ENCODE results near the gene NEO1. TPM values are rescaled to one million over a fixed set of nuclear protein-coding genes. Genes with fewer than 3 reads are reported as not detected.

Gene NEO1
- total RNA-seq, 4 donors from 2014 or later: 27.1 to 39.6 (median 28.8) TPM

DNA sequence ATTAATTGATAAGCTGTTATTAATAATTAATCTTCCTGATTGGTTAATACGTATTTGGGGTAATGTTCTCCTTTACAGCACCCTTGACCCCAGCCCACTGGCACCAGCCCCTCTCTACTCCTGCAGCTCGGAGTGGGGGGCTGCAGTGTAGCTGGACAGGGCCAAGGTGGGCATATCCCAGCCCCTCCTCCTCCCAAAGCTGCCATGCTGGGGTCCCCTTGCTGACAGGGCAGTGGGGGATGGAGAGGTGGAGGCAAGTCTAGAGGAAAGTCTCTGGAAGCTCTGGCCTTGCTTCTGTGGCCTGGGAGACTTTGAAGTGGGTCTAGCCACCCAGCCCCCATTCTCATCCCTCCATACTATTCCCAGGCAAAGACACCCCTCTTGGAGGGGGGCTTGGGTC, 280.7 kb downstream of the NEO1 start:
- TF ChIP-seq, protein P1, sequence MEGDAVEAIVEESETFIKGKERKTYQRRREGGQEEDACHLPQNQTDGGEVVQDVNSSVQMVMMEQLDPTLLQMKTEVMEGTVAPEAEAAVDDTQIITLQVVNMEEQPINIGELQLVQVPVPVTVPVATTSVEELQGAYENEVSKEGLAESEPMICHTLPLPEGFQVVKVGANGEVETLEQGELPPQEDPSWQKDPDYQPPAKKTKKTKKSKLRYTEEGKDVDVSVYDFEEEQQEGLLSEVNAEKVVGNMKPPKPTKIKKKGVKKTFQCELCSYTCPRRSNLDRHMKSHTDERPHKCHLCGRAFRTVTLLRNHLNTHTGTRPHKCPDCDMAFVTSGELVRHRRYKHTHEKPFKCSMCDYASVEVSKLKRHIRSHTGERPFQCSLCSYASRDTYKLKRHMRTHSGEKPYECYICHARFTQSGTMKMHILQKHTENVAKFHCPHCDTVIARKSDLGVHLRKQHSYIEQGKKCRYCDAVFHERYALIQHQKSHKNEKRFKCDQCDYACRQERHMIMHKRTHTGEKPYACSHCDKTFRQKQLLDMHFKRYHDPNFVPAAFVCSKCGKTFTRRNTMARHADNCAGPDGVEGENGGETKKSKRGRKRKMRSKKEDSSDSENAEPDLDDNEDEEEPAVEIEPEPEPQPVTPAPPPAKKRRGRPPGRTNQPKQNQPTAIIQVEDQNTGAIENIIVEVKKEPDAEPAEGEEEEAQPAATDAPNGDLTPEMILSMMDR (IDR thresholded peaks at IDR 0.05): no peak
- TF ChIP-seq POLR2A (IDR thresholded peaks at IDR 0.05): no peak
- H3K36me3 ChIP-seq: no peaks in the 10 kb centered on the region
- no peaks in the 10 kb centered on the region for H3K9me3 ChIP-seq
- intact Hi-C loops (cut with DNase I): no loop called here
- no peak for DNase-seq
- no peak overlapping the region for H3K4me3 ChIP-seq (replicated peaks in 1 of 3)
- H3K4me1 ChIP-seq: peaks cover 0 to 8% of the 10 kb centered on the region in 2 donors
- H3K27me3 ChIP-seq: no peaks in the 10 kb centered on the region
- WGBS, 2 donors: 92 to 93% methylated on average over 2 of the region's 2 CpGs
- H3K27ac ChIP-seq: no peak overlapping the region

DNA sequence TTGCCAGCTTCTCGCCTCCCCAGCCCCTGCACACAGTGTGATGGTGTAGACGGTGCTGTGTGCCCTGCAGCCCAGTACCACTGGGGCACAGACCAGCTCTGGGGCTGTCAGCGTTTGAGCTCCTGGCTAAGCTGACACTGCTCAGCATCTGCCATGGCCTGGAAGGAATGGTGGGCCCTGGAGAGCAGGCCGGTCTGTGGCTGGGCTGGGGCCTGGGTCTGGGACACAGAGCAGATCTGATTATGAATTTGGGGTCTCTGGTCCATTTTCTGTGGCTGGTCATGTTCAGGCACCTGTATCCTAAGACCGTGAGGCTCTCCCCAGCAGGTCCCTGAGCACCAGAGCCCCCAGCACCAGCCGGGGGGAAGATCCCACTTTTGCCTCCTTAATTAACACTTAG, 281.8 kb downstream of the NEO1 start:
- Histone ChIP-seq H3K27ac (no peak overlapping the region), H3K9me3 (no peaks in the 10 kb centered on the region), H3K4me3 (replicated peaks in 1 of 3) (no peak overlapping the region), H3K4me1 (peaks cover 0 to 5% of the 10 kb centered on the region in 2 donors), H3K27me3 (no peaks in the 10 kb centered on the region), H3K36me3 (no peaks in the 10 kb centered on the region)
- TF ChIP-seq POLR2A (IDR thresholded peaks at IDR 0.05): no peak
- TF ChIP-seq, protein P1 (IDR thresholded peaks at IDR 0.05): no peak
- intact Hi-C loops (cut with DNase I): no loop called here
- no peak for DNase-seq
- WGBS, 2 donors: 93 to 96% methylated on average over 3 to 4 of the region's 6 CpGs

DNA sequence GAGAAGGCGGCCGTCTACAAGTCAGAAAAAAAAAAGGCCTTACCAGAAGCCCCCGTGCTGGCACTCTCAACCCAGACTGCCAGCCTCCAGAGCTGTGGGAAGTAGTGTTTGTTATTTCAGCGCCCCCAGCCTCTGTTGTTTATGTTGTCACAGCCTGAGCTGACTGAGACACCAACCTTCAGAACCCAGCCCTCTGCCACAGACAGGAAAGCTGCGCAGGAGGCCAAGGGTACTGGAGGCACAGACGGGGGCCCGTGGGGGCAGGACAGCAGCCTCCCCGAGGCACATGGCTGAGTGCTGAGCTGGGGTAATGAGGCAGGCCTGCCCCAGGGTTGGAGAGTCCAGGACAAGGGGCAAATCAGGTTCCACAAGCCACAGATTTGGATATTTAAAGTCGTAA, 282.8 kb downstream of the NEO1 start:
- 42 to 49% methylated on average over 7 to 9 of the region's 9 CpGs for WGBS, 2 donors
- no peak overlapping the region for H3K27ac ChIP-seq
- no peaks in the 10 kb centered on the region for H3K27me3 ChIP-seq
- H3K9me3 ChIP-seq: no peaks in the 10 kb centered on the region
- no peak overlapping the region for H3K4me3 ChIP-seq (replicated peaks in 1 of 3)
- intact Hi-C loops (cut with DNase I): no loop called here
- TF ChIP-seq, protein P1 (IDR thresholded peaks at IDR 0.05): no peak
- no peak for TF ChIP-seq POLR2A (IDR thresholded peaks at IDR 0.05)
- no peaks in the 10 kb centered on the region for H3K4me1 ChIP-seq
- no peaks in the 10 kb centered on the region for H3K36me3 ChIP-seq
- DNase-seq: no peak

DNA sequence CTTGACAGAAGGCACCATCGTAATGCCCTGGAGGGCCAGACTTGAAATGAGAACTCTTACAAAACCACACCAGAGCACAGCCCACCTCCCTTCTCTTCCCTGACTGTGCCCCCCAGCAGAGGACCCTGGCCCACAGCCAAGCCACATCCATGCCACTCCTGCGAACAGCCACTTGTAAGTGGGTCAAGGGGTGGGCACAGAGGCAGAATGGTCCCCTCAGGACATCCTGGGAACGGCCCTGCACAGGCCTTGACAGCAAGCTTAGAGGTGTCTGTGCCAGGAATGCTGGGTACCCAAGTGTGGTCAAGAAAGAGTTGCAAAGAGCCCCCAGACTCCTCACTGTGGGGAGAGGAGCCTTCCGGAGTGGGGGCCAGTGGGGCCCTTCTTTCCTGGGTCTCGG, 283.2 kb downstream of the NEO1 start:
- Histone ChIP-seq H3K36me3 (no peaks in the 10 kb centered on the region), H3K4me1 (no peaks in the 10 kb centered on the region), H3K9me3 (no peaks in the 10 kb centered on the region), H3K27me3 (no peaks in the 10 kb centered on the region), H3K27ac (no peak overlapping the region), H3K4me3 (replicated peaks in 1 of 3) (no peak overlapping the region)
- intact Hi-C loops (cut with DNase I): no loop called here
- TF ChIP-seq POLR2A (IDR thresholded peaks at IDR 0.05): no peak
- TF ChIP-seq, protein P1 (IDR thresholded peaks at IDR 0.05): no peak
- 53 to 57% methylated on average over 5 of the region's 5 CpGs for WGBS, 2 donors
- no peak for DNase-seq

DNA sequence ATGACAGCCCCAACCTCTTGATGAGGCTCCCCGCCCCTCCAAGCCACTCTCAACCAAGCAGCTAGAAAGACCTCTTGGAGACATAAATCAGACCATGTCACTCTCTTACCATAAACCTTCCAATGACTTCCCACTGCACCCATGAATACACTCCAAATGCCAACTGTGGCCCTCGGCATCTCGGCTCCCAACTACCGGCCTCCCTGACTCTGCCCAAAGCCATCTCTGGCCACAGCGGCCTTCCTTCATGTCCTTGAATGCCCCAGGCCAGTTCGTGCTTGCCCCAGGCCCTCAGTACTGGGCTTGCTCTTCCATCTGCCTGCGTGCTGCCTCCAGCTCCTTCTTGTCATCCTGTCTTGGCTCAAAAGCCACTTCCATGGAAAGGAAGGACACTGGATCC, 284.5 kb downstream of the NEO1 start:
- no peak overlapping the region for H3K4me3 ChIP-seq (replicated peaks in 1 of 3)
- intact Hi-C loops (cut with DNase I): no loop called here
- DNase-seq: no peak
- no peak overlapping the region for H3K27ac ChIP-seq
- no peaks in the 10 kb centered on the region for H3K36me3 ChIP-seq
- WGBS, 2 donors: 93% methylated on average over 7 of the region's 7 CpGs
- no peaks in the 10 kb centered on the region for H3K9me3 ChIP-seq
- peaks cover 0 to 4% of the 10 kb centered on the region in 2 donors for H3K4me1 ChIP-seq
- H3K27me3 ChIP-seq: no peaks in the 10 kb centered on the region
- TF ChIP-seq, protein P1 (IDR thresholded peaks at IDR 0.05): no peak
- no peak for TF ChIP-seq POLR2A (IDR thresholded peaks at IDR 0.05)
